Measurements from ENCODE around the gene HS6ST1. TPM values are rescaled to one million over a fixed set of nuclear protein-coding genes. Genes with fewer than 3 reads are reported as not detected.
A peak's percentile ranks its signal among the peaks of the same experiment; 100 is the strongest.

The HS6ST1 gene
- total and polyA plus RNA-seq, 2 of the 4 experiments (the other 2 are of a cell fraction) = 29.9 to 36.9 TPM

DNA sequence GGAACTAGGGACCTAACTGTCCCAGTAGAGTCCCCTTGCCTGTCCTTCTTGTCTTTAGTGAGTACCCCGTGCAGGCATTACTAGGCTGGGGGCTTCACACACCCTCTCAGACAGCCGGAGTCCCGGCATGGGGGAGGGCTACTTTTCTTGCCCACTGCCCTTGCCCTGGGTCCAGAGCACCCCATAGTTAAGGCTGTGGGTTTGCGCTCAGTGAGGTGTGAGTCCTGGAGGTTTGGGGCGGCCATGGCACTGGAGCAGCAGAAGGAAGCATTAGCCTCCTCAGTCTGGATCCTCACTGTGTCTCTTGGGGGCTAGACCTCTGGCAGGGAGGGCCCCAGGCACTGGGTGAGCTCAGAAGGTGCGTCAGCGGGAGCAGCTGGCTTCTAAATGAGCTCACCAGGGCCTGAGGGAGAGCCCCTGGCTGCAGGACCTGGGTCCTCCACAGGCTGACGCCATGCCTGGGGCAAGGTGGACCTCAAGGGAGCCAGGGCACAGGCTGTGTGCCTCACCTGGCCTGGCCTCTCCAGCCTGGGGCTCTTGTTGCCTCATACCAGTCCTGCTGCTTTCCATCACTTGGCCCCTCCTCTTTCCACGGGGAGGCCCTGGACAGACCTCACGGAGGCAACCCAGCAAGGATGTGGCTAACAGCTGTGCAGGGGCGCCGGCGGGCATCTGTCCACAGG, 27.4 kb downstream of the HS6ST1 start:
- CTCF ChIA-PET = no interaction called here
- H3K14ac ChIP-seq (replicated peaks; ENCODE audit: low read depth, low read length) = no peak overlapping the region

More for the DNA sequence above, 27.4 kb downstream of the HS6ST1 start:
- Histone ChIP-seq H3K4me3 (ENCODE audit: insufficient read depth, low read depth, low read length) (no peak overlapping the region), H3K27me3 (ENCODE audit: control insufficient read depth, insufficient read depth, low read length) (no peaks in the 10 kb centered on the region), H4K91ac (ENCODE audit: insufficient read depth, low read depth, low read length) (no peak overlapping the region), H3K4me2 (ENCODE audit: low read depth, low read length) (no peak overlapping the region), H2AK5ac (ENCODE audit: low read depth, low read length) (0 out of 2 replicates have a peak overlapping the region, but pooled peaks have one; percentile 13), H3K27ac (ENCODE audit: insufficient read depth, low read length) (no peak overlapping the region), H3K56ac (ENCODE audit: extremely low read depth, insufficient read depth, low read length) (no peak overlapping the region), H3K4me1 (ENCODE audit: control insufficient read depth, insufficient read depth, low read length) (peaks cover 38% of the 10 kb centered on the region), H2BK15ac (ENCODE audit: low read depth, low read length) (no peak overlapping the region), H3K4ac (ENCODE audit: low read depth, low read length) (no peak overlapping the region), H3K9me3 (ENCODE audit: control insufficient read depth, insufficient read depth, low read length) (no peaks in the 10 kb centered on the region), H4K20me1 (ENCODE audit: insufficient read depth, low read length) (peaks cover 98% of the 10 kb centered on the region), H3K9ac (ENCODE audit: low read depth, low read length) (no peak overlapping the region), H2AFZ (replicated peaks; ENCODE audit: low read length, poor library complexity) (no peak overlapping the region), H2BK20ac (ENCODE audit: low read depth, low read length) (no peak overlapping the region), H2BK5ac (ENCODE audit: low read depth, low read length, poor library complexity, severe bottlenecking) (no peak overlapping the region), H4K5ac (ENCODE audit: low read depth, low read length) (no peak overlapping the region), H3K36me3 (ENCODE audit: control insufficient read depth, insufficient read depth, low read length) (peaks cover 41% of the 10 kb centered on the region; the same call in 1 of the 2 replicates), H2AK9ac (replicated peaks; ENCODE audit: low read depth, low read length, poor library complexity) (peak overlapping the region; percentile 23), H3K9me1 (ENCODE audit: insufficient read depth, low read length) (peaks cover 32% of the 10 kb centered on the region), H3K79me1 (ENCODE audit: low read depth in 1 of 2, low read length in 2 of 2) (peaks cover 40 to 94% of the 10 kb centered on the region in 2 experiments), H4K8ac (ENCODE audit: low read depth in 2 of 2, low read length in 2 of 2) (no peak overlapping the region; a peak in 1 of 4 replicates), H2BK120ac (ENCODE audit: low read depth, low read length) (no peak overlapping the region), H3K18ac (ENCODE audit: low read depth, low read length) (no peak overlapping the region), H3K23ac (ENCODE audit: low read depth, low read length) (no peak overlapping the region)
- POLR2A ChIA-PET (ENCODE audit: unreplicated experiment) = no interaction called here
- DNase-seq (no peak), ATAC-seq (ENCODE audit: low read depth) (no peak)
- dilution Hi-C loops (cut with HindIII; ENCODE audit: low sequenced_read_pairs, unreplicated experiment) = no loop called here
- BruUV-seq (replicated peaks) = no TSS peak
- intact Hi-C loops (cut with micrococcal nuclease) = no loop called here
- in situ Hi-C loops (cut with MboI; ENCODE audit: low sequenced_read_pairs) = no loop called here
- 80% methylated on average over 4 of the region's 13 CpGs; no CpG with 5 or more reads in 1 of the 2 experiments for WGBS, 2 experiments (ENCODE audit: extremely low coverage in 2 of 2, insufficient read length in 1 of 2)
- TF ChIP-seq, protein P1, sequence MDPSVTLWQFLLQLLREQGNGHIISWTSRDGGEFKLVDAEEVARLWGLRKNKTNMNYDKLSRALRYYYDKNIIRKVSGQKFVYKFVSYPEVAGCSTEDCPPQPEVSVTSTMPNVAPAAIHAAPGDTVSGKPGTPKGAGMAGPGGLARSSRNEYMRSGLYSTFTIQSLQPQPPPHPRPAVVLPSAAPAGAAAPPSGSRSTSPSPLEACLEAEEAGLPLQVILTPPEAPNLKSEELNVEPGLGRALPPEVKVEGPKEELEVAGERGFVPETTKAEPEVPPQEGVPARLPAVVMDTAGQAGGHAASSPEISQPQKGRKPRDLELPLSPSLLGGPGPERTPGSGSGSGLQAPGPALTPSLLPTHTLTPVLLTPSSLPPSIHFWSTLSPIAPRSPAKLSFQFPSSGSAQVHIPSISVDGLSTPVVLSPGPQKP (IDR thresholded peaks at IDR 0.05; ENCODE audit: borderline replicate concordance, low read depth, low read length) = no peak
- TF ChIP-seq CEBPB (IDR thresholded peaks at IDR 0.05; ENCODE audit: low read depth, low read length) = no peak
- no peak for TF ChIP-seq MAZ (IDR thresholded peaks at IDR 0.05; ENCODE audit: borderline replicate concordance, low read depth, low read length)
- TF ChIP-seq RAD21 (IDR thresholded peaks at IDR 0.05; ENCODE audit: low read length) = no peak
- TF ChIP-seq POLR2A (IDR thresholded peaks at IDR 0.05; ENCODE audit: low read depth, low read length) = no peak
- TF ChIP-seq, protein P2, sequence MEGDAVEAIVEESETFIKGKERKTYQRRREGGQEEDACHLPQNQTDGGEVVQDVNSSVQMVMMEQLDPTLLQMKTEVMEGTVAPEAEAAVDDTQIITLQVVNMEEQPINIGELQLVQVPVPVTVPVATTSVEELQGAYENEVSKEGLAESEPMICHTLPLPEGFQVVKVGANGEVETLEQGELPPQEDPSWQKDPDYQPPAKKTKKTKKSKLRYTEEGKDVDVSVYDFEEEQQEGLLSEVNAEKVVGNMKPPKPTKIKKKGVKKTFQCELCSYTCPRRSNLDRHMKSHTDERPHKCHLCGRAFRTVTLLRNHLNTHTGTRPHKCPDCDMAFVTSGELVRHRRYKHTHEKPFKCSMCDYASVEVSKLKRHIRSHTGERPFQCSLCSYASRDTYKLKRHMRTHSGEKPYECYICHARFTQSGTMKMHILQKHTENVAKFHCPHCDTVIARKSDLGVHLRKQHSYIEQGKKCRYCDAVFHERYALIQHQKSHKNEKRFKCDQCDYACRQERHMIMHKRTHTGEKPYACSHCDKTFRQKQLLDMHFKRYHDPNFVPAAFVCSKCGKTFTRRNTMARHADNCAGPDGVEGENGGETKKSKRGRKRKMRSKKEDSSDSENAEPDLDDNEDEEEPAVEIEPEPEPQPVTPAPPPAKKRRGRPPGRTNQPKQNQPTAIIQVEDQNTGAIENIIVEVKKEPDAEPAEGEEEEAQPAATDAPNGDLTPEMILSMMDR (conservative IDR thresholded peaks at IDR 0.05; ENCODE audit: low read depth, low read length) = no peak
- no peak for TF ChIP-seq CHD1 (IDR thresholded peaks at IDR 0.05; ENCODE audit: low read depth, low read length)

Data from IMR-90 (cell line).